CD14-positive monocyte (primary cell): ENCODE results near the gene ITGB2. TPM values are rescaled to one million over a fixed set of nuclear protein-coding genes. Genes with fewer than 3 reads are reported as not detected.

Experiments used
- DNase-seq, 3 donors: peaks; one replicate each; pipeline ENCODE4 v3.0.0-alpha.2; 2011 to 2022
- H2AFZ ChIP-seq: 2 replicates; pipeline ENCODE4 v1.6.0; 2012; ENCODE audit warnings: mild to moderate bottlenecking, low read depth, low read length, inconsistent platforms; ENCODE audit not compliant: insufficient read depth, poor library complexity, severe bottlenecking
- H3K27ac ChIP-seq, 2 donors: 1 replicate in 1 of 2; 2 replicates in 1 of 2; pipeline ENCODE4 v1.5.1; 2012 to 2013; ENCODE audit warnings: low read length in 2 of 2, control low read depth in 1 of 2, inconsistent platforms in 1 of 2, low read depth in 1 of 2, mild to moderate bottlenecking in 1 of 2
- H3K27me3 ChIP-seq, 2 donors: one replicate each; pipeline versions ENCODE4 v1.6.0 to v1.6.1; 2011 to 2013; ENCODE audit warnings: low read length in 2 of 2; ENCODE audit not compliant: control insufficient read depth in 2 of 2, insufficient read depth in 2 of 2
- H3K36me3 ChIP-seq, 2 donors: replicated peaks in 1 of 2; 1 replicate in 1 of 2; 2 replicates in 1 of 2; pipeline versions ENCODE4 v1.5.1 to v1.6.1; 2012 to 2013; ENCODE audit warnings: low read length in 2 of 2, control low read depth in 1 of 2, inconsistent platforms in 1 of 2, mild to moderate bottlenecking in 1 of 2; ENCODE audit not compliant: insufficient read depth in 2 of 2, control insufficient read depth in 1 of 2
- H3K4me1 ChIP-seq, 2 donors: 1 replicate in 1 of 2; 2 replicates in 1 of 2; pipeline versions ENCODE4 v1.5.1 to v1.6.1; 2012 to 2013; ENCODE audit warnings: low read length in 2 of 2, control low read depth in 1 of 2, inconsistent platforms in 1 of 2, mild to moderate bottlenecking in 1 of 2, moderate library complexity in 1 of 2; ENCODE audit not compliant: insufficient read depth in 2 of 2, control insufficient read depth in 1 of 2
- H3K4me2 ChIP-seq: replicated peaks from 2 replicates; pipeline ENCODE3; 2012; ENCODE audit warnings: low read length, moderate library complexity, mild to moderate bottlenecking; ENCODE audit not compliant: poor library complexity, severe bottlenecking; ENCODE audit errors: extremely low read depth
- H3K4me3 ChIP-seq, 3 experiments: fragments of 200-600 bp in 1 of 3; sonication (generic) in 1 of 3; replicated peaks in 1 of 3; 1 replicate in 2 of 3; 2 replicates in 1 of 3; pipeline ENCODE4 v1.5.1; 2011 to 2013; ENCODE audit warnings: low read length in 3 of 3, mild to moderate bottlenecking in 3 of 3, control low read depth in 2 of 3, low read depth in 2 of 3, inconsistent platforms in 1 of 3, moderate library complexity in 1 of 3
- H3K79me2 ChIP-seq: 2 replicates; pipeline ENCODE4 v1.6.0; 2012; ENCODE audit warnings: mild to moderate bottlenecking, control low read depth, inconsistent platforms, low read length, moderate library complexity; ENCODE audit not compliant: insufficient read depth
- H3K9ac ChIP-seq: 2 replicates; pipeline ENCODE4 v1.6.0; 2017; ENCODE audit warnings: low read length, mild to moderate bottlenecking; ENCODE audit not compliant: insufficient read depth, poor library complexity, severe bottlenecking
- H3K9me3 ChIP-seq, 2 donors: replicated peaks in 1 of 2; 1 replicate in 1 of 2; 2 replicates in 1 of 2; pipeline versions ENCODE4 v1.5.1 to v1.6.1; 2012 to 2013; ENCODE audit warnings: low read length in 2 of 2, control low read depth in 1 of 2; ENCODE audit not compliant: control insufficient read depth in 1 of 2, insufficient read depth in 1 of 2
- H4K20me1 ChIP-seq: 2 replicates; pipeline ENCODE4 v1.6.0; 2012; ENCODE audit warnings: mild to moderate bottlenecking, low read length, control low read depth, moderate library complexity; ENCODE audit not compliant: insufficient read depth
- H3K27ac Mint-ChIP-seq, 7 donors: one replicate each; pipeline ENCODE4 v1.8.0; 2020; ENCODE audit warnings: mild to moderate bottlenecking in 7 of 7, mixed read lengths in 7 of 7, moderate library complexity in 6 of 7, inconsistent platforms in 2 of 7
- H3K27me3 Mint-ChIP-seq, 3 donors: one replicate each; pipeline ENCODE4 v1.8.0; 2021 to 2022; ENCODE audit warnings: low read depth in 3 of 3, mild to moderate bottlenecking in 3 of 3, mixed read lengths in 3 of 3, moderate library complexity in 3 of 3, inconsistent platforms in 1 of 3
- H3K36me3 Mint-ChIP-seq, 2 donors: one replicate each; pipeline ENCODE4 v1.8.0; 2020; ENCODE audit warnings: mixed read lengths in 2 of 2, inconsistent platforms in 1 of 2, mild to moderate bottlenecking in 1 of 2
- H3K4me1 Mint-ChIP-seq: one replicate; pipeline ENCODE4 v1.8.0; 2020; ENCODE audit warnings: mild to moderate bottlenecking, mixed read lengths
- H3K4me3 Mint-ChIP-seq, 2 donors: one replicate each; pipeline ENCODE4 v1.8.0; 2020; ENCODE audit warnings: mild to moderate bottlenecking in 2 of 2, mixed read lengths in 2 of 2, moderate library complexity in 1 of 2
- H3K9me3 Mint-ChIP-seq, 7 donors: one replicate each; pipeline ENCODE4 v1.8.0; 2020 to 2022; ENCODE audit warnings: mixed read lengths in 7 of 7, mild to moderate bottlenecking in 6 of 7, moderate library complexity in 6 of 7, inconsistent platforms in 2 of 7
- WGBS: methylation state at CpG from one replicate; pipeline ENCODE4 v1.1.5; 2013; ENCODE audit warnings: missing lambda C conversion rate; ENCODE audit not compliant: insufficient coverage; 5-methylcytosine and 5-hydroxymethylcytosine counted together
- intact Hi-C, 2 donors: fragments of 100-400 bp; cut with micrococcal nuclease; formaldehyde crosslinking; loops; one replicate each; pipeline versions ENCODE4 v1.15.0 to v1.15.1; 2023
- polyA plus RNA-seq, 3 donors: library from polyadenylated mRNA; depleted of rRNA in 1 of 3; unstranded in 2 of 3; stranded (reverse) in 1 of 3; fragments of 300-500 nt in 2 of 3; fragments of >200 nt in 1 of 3; fragmentation: Illumina TruSeq in 2 of 3; gene quantifications; 1 replicate in 2 of 3; 2 replicates in 1 of 3; pipeline ENCODE4 v1.2.3, GENCODE V29; 2012 to 2021
- TF ChIP-seq, protein P1 (sequence below): fragments of 200-600 bp; IDR thresholded peaks from one replicate; pipeline ENCODE4 v1.8.0; 2022; ENCODE audit warnings: antibody characterized with exemption, mild to moderate bottlenecking

The ITGB2 gene
- polyA plus RNA-seq, 3 donors = 1,470 to 1,628 (median 1,602) TPM

DNA sequence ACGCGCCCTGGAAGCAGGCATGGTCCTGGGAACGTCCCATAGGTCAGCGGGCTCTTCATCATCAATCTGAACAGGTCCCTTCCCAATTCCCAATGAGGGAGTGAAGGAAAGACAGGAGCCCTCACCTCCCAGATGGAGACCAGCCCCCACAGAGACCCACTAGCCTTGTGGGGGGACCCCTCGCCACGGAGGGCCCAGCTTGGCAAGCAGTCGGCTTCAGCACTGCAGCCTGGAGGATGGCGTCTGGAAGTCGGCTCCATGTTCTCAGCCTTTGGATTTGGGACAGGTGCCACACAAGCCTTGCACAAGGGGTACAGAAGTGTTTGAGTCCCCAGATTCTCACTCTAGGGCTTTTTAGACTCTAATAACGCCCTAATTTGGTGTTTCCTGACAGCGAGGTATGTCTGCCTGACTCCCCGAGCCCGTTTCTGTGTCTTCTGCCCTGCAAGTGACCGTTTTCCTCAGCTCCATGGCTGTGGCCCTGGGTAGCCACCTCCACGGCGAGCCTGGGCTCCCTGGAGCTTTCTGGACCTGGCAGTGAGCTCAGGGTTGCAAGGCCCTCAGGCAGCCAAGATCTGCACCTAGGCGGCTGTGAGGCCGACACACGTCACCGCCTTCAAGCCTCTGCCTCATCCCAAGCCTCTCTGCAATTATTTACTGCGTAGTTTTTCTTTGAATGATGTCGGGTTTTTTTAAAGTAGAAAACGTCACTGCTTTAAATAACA is 77.8 kb downstream of the ITGB2 start:
- H3K27me3 ChIP-seq = no peaks in the 10 kb centered on the region
- intact Hi-C loops = no loop called here
- peaks cover 26 to 31% of the 10 kb centered on the region in 2 donors for H3K4me1 ChIP-seq
- TF ChIP-seq, protein P1, sequence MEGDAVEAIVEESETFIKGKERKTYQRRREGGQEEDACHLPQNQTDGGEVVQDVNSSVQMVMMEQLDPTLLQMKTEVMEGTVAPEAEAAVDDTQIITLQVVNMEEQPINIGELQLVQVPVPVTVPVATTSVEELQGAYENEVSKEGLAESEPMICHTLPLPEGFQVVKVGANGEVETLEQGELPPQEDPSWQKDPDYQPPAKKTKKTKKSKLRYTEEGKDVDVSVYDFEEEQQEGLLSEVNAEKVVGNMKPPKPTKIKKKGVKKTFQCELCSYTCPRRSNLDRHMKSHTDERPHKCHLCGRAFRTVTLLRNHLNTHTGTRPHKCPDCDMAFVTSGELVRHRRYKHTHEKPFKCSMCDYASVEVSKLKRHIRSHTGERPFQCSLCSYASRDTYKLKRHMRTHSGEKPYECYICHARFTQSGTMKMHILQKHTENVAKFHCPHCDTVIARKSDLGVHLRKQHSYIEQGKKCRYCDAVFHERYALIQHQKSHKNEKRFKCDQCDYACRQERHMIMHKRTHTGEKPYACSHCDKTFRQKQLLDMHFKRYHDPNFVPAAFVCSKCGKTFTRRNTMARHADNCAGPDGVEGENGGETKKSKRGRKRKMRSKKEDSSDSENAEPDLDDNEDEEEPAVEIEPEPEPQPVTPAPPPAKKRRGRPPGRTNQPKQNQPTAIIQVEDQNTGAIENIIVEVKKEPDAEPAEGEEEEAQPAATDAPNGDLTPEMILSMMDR = no peak
- no peaks in the 10 kb centered on the region for H3K79me2 ChIP-seq
- H3K36me3 ChIP-seq = no peaks in the 10 kb centered on the region
- H3K27me3 Mint-ChIP-seq = peaks cover 4 to 12% (median 9%) of the 10 kb centered on the region in 3 donors
- no peak overlapping the region for H2AFZ ChIP-seq
- no peak for DNase-seq
- no peaks in the 10 kb centered on the region for H3K9me3 ChIP-seq
- H3K27ac Mint-ChIP-seq = no peak overlapping the region
- peaks cover 12% of the 10 kb centered on the region for H4K20me1 ChIP-seq
- H3K4me2 ChIP-seq = no peak overlapping the region
- peaks cover 29% of the 10 kb centered on the region for H3K4me1 Mint-ChIP-seq
- H3K4me3 Mint-ChIP-seq = no peak overlapping the region
- peaks cover 0 to 5% of the 10 kb centered on the region in 2 donors for H3K36me3 Mint-ChIP-seq
- H3K27ac ChIP-seq = no peak overlapping the region
- H3K9ac ChIP-seq = no peak overlapping the region
- H3K9me3 Mint-ChIP-seq = peaks cover 0 to 2% (median 0%) of the 10 kb centered on the region in 7 donors
- no peak overlapping the region for H3K4me3 ChIP-seq
- 90% methylated on average over 12 of the region's 23 CpGs for WGBS

DNA sequence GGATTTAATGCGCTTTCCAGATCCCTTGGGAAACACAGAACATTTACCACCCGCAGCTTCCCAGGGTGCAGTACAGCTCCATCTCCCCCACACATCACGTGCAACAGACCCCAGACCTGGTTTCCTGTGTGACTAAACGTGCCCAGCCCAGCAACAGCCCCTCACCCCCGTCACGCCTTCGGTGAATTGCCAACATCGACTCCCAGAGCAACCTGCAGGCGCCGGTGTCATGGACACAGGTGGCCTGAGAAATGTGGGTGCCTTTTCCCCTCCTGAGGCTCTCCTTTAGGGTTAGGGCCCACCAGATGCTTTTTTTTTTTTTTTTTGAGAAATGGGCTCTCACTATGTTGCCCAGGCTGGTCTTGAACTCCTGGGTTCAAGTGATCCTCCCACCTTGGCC is 78.6 kb downstream of the ITGB2 start:
- TF ChIP-seq, protein P1 = no peak
- 88% methylated on average over 5 of the region's 10 CpGs for WGBS
- Mint-ChIP-seq H3K4me1 (peaks cover 22% of the 10 kb centered on the region), H3K9me3 (peaks cover 0 to 2% (median 0%) of the 10 kb centered on the region in 7 donors), H3K27ac (peak overlapping the region in 1 of 7 donors; percentile 47), H3K27me3 (peaks cover 5 to 12% (median 10%) of the 10 kb centered on the region in 3 donors), H3K36me3 (no peaks in the 10 kb centered on the region), H3K4me3 (no peak overlapping the region)
- Histone ChIP-seq H3K79me2 (no peaks in the 10 kb centered on the region), H3K4me1 (peaks cover 20 to 23% of the 10 kb centered on the region in 2 donors), H3K27me3 (no peaks in the 10 kb centered on the region), H3K9ac (no peak overlapping the region), H4K20me1 (peaks cover 4% of the 10 kb centered on the region), H3K27ac (no peak overlapping the region), H3K4me3 (no peak overlapping the region), H2AFZ (no peak overlapping the region), H3K9me3 (no peaks in the 10 kb centered on the region), H3K4me2 (no peak overlapping the region), H3K36me3 (no peaks in the 10 kb centered on the region)
- DNase-seq = no peak
- intact Hi-C loops = no loop called here
